ENCODE results near the gene FAM131C.
"Not testable (repeated sequence)": the region's sequence is repeated elsewhere in the genome, so short reads cannot be mapped to it uniquely, and the experiment has no call there.

DNA sequence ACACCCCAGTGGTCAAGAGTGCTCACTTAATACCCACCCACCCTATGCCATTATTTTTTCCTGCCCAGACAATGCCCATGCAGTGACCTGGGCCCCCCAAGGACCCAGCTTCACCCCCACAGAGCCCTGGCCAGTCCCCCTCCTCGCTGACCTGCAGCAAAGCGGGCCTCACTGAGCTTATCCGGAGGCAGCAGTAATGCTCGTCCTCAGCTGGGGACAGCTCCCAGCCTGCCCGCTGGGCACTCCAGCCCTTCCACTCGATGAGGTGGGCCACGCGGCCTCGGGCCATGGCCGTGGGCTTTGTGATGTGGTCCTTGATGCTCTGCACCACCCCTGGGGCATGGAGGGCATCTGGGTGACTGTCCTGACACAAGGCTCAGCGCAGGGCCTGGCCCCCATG, 37.0 kb downstream of the FAM131C start:
- TF ChIP-seq, protein P1, sequence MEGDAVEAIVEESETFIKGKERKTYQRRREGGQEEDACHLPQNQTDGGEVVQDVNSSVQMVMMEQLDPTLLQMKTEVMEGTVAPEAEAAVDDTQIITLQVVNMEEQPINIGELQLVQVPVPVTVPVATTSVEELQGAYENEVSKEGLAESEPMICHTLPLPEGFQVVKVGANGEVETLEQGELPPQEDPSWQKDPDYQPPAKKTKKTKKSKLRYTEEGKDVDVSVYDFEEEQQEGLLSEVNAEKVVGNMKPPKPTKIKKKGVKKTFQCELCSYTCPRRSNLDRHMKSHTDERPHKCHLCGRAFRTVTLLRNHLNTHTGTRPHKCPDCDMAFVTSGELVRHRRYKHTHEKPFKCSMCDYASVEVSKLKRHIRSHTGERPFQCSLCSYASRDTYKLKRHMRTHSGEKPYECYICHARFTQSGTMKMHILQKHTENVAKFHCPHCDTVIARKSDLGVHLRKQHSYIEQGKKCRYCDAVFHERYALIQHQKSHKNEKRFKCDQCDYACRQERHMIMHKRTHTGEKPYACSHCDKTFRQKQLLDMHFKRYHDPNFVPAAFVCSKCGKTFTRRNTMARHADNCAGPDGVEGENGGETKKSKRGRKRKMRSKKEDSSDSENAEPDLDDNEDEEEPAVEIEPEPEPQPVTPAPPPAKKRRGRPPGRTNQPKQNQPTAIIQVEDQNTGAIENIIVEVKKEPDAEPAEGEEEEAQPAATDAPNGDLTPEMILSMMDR (IDR thresholded peaks at IDR 0.05) = not testable (repeated sequence)
- not testable (repeated sequence) for TF ChIP-seq POLR2A (IDR thresholded peaks at IDR 0.05)
